ENCODE measurements around the gene RAI1. TPM values are rescaled to one million over a fixed set of nuclear protein-coding genes. Genes with fewer than 3 reads are reported as not detected.

RAI1 gene
- total and polyA plus RNA-seq, 2 of the 8 experiments (the other 6 are each of a cell fraction or from before 2014, with no cell fraction given) = 0.39 to 1.2 TPM

GRCh38 chr17:17666111-17666714 is 15.0 kb upstream of the RAI1 start:
- H3K23me2 ChIP-seq (ENCODE audit: low read depth, low read length) = no peaks in the 10 kb centered on the region
- no peak overlapping the region for H3K23ac ChIP-seq (ENCODE audit: insufficient read length)
- no peaks in the 10 kb centered on the region for H3K36me3 ChIP-seq (ENCODE audit: control insufficient read depth in 2 of 4, insufficient read depth in 4 of 4, low read length in 3 of 4)
- DNase-seq (ENCODE audit: low read depth in 1 of 2, low spot score in 2 of 2) = no peak
- no peaks in the 10 kb centered on the region for H3K79me2 ChIP-seq (ENCODE audit: control insufficient read depth in 1 of 2, insufficient read depth in 2 of 2, low read length in 2 of 2)
- H3K4me2 ChIP-seq (ENCODE audit: insufficient read depth in 1 of 2, low read depth in 2 of 2, low read length in 2 of 2) = no peak overlapping the region
- H2AFZ ChIP-seq (ENCODE audit: low read length) = no peak overlapping the region
- no peak for FAIRE-seq
- no peaks in the 10 kb centered on the region for H3K9me3 ChIP-seq (ENCODE audit: insufficient read depth in 2 of 2, low read depth in 1 of 2, low read length in 1 of 2)
- H3K56ac ChIP-seq (replicated peaks; ENCODE audit: insufficient read length, low read depth, low read length) = no peak overlapping the region
- POLR2A ChIA-PET (ENCODE audit: partially characterized antibody) = interaction anchor here (1.0 to 1.4 kb wide), 2 partner anchors 9 to 145 kb away, joined by 3 to 4 read pairs; no protein-coding TSS in a partner anchor
- peaks cover 0 to 8% (median 6%) of the 10 kb centered on the region in 4 experiments; a peak in 6 of 7 replicates for H3K4me1 ChIP-seq (replicated peaks in 1 of 4; ENCODE audit: control insufficient read depth in 3 of 4, insufficient read depth in 4 of 4, low read length in 3 of 4)
- no peak overlapping the region for H4K8ac ChIP-seq (ENCODE audit: extremely low read depth, insufficient read depth, low read length)
- H2BK120ac ChIP-seq (replicated peaks; ENCODE audit: low read depth, low read length) = no peak overlapping the region
- TF ChIP-seq TBP (IDR thresholded peaks at IDR 0.05; ENCODE audit: low read depth, low read length) (no peak), GTF2F1 (IDR thresholded peaks at IDR 0.05; ENCODE audit: borderline replicate concordance, low read depth, low read length) (no peak), TAF1 (IDR thresholded peaks at IDR 0.05; ENCODE audit: low read depth, low read length) (no peak), CREB1 (IDR thresholded peaks at IDR 0.05) (no peak)
- no peak overlapping the region for H3K27ac ChIP-seq (ENCODE audit: low read depth, low read length)
- no peak overlapping the region for H4K5ac ChIP-seq (ENCODE audit: insufficient read length, low read depth, low read length)
- H2AK5ac ChIP-seq (ENCODE audit: low read depth, low read length) = no peak overlapping the region
- H3K4me3 ChIP-seq (ENCODE audit: extremely low read depth in 1 of 4, insufficient read depth in 2 of 4, low read depth in 3 of 4, low read length in 4 of 4) = no peak overlapping the region
- no peak overlapping the region for H3K9ac ChIP-seq (replicated peaks in 1 of 4; ENCODE audit: extremely low read depth in 1 of 4, low read depth in 3 of 4, low read length in 3 of 4)
- H4K20me1 ChIP-seq (replicated peaks in 1 of 2; ENCODE audit: control insufficient read depth in 1 of 2, insufficient read depth in 2 of 2, low read length in 2 of 2) = no peaks in the 10 kb centered on the region
- no peak overlapping the region for H2BK5ac ChIP-seq (ENCODE audit: low read depth, low read length)
- H2BK15ac ChIP-seq (ENCODE audit: low read length) = 0 out of 2 replicates have a peak overlapping the region, but pooled peaks have one; percentile 16
- peaks cover 0 to 4% (median 0%) of the 10 kb centered on the region in 4 experiments; a peak in 2 of 7 replicates for H3K27me3 ChIP-seq (replicated peaks in 1 of 4; ENCODE audit: control insufficient read depth in 3 of 4, extremely low read depth in 1 of 4, insufficient read depth in 3 of 4, low read length in 3 of 4)
- CTCF ChIA-PET (ENCODE audit: partially characterized antibody) = interaction anchor here (1.1 to 1.4 kb wide), 2 partner anchors 24 to 169 kb away, joined by 3 to 5 read pairs; no protein-coding TSS in a partner anchor
- no peak overlapping the region for H2BK12ac ChIP-seq (ENCODE audit: low read depth, low read length)
- no peak overlapping the region for H3K18ac ChIP-seq (ENCODE audit: extremely low read depth, low read length)
- no peak overlapping the region for H2BK20ac ChIP-seq (ENCODE audit: low read length)
- no peak overlapping the region for H4K91ac ChIP-seq (replicated peaks; ENCODE audit: insufficient read length, low read length)
- WGBS, 2 experiments (ENCODE audit: extremely low coverage in 1 of 2, insufficient coverage in 1 of 2, insufficient read length in 1 of 2, insufficient replicate concordance in 2 of 2, low coverage in 1 of 2, low lambda C conversion rate in 2 of 2, missing lambda C conversion rate in 1 of 2) = 81% methylated on average over 13 of the region's 13 CpGs; no CpG with 5 or more reads in 1 of the 2 experiments
- H3K14ac ChIP-seq (ENCODE audit: insufficient read length) = no peak overlapping the region
- no peaks in the 10 kb centered on the region for H3K79me1 ChIP-seq (ENCODE audit: low read depth, low read length)
- H3K4ac ChIP-seq (replicated peaks; ENCODE audit: insufficient read length, low read depth, low read length) = no peak overlapping the region

All from H1 (cell line).